ENCODE results near the gene FOXD3.
"Not testable (repeated sequence)": the region's sequence is repeated elsewhere in the genome, so short reads cannot be mapped to it uniquely, and the experiment has no call there.

The FOXD3 gene

GRCh38 chr1:63350320-63350719 lies 28.0 kb downstream of the FOXD3 start:
- POLR2A ChIA-PET (ENCODE audit: low non-redundant PET), result no interaction called here
- DNase-seq (ENCODE audit: low spot score), result no peak
- TF ChIP-seq CTCF (conservative IDR thresholded peaks at IDR 0.05; ENCODE audit: low read depth), result no peak
- CTCF ChIA-PET, result interaction anchor here (0.6 to 1.3 kb wide), 3 partner anchors 8 to 73 kb away, joined by 3 to 8 read pairs (median 3); no protein-coding TSS in a partner anchor
- H3K27ac ChIP-seq, result no peak overlapping the region

GRCh38 chr1:63352736-63353135 lies 30.4 kb downstream of the FOXD3 start:
- no peak for DNase-seq (ENCODE audit: low spot score)
- H3K27ac ChIP-seq, result no peak overlapping the region
- TF ChIP-seq CTCF (conservative IDR thresholded peaks at IDR 0.05; ENCODE audit: low read depth), result no peak
- CTCF ChIA-PET, result no interaction called here
- POLR2A ChIA-PET (ENCODE audit: low non-redundant PET), result no interaction called here

- DNase-seq (ENCODE audit: low spot score); POLR2A ChIA-PET (ENCODE audit: low non-redundant PET); H3K27ac ChIP-seq: not testable (repeated sequence)
- CTCF ChIA-PET, result interaction anchor here (0.5 kb wide), 1 partner anchor 29 kb away, joined by 4 read pairs; no protein-coding TSS in a partner anchor
These were observed 33.9 kb downstream of the FOXD3 start for GRCh38 chr1:63356234-63356633.

GRCh38 chr1:63359561-63359960 lies 37.2 kb downstream of the FOXD3 start:
- no peak for TF ChIP-seq CTCF (conservative IDR thresholded peaks at IDR 0.05; ENCODE audit: low read depth)
- H3K27ac ChIP-seq, result no peak overlapping the region
- CTCF ChIA-PET, result interaction anchor here (0.6 kb wide), 1 partner anchor 692 kb away, joined by 3 read pairs; no protein-coding TSS in a partner anchor
- no peak for DNase-seq (ENCODE audit: low spot score)
- POLR2A ChIA-PET (ENCODE audit: low non-redundant PET), result no interaction called here

- H3K27ac ChIP-seq, result no peak overlapping the region
- CTCF ChIA-PET, result no interaction called here
- POLR2A ChIA-PET (ENCODE audit: low non-redundant PET), result no interaction called here
- no peak for TF ChIP-seq CTCF (conservative IDR thresholded peaks at IDR 0.05; ENCODE audit: low read depth)
- no peak for DNase-seq (ENCODE audit: low spot score)
These were observed 39.7 kb downstream of the FOXD3 start for GRCh38 chr1:63362073-63362472.

GRCh38 chr1:63362578-63362977 lies 40.2 kb downstream of the FOXD3 start:
- DNase-seq (ENCODE audit: low spot score), result no peak
- H3K27ac ChIP-seq, result no peak overlapping the region
- TF ChIP-seq CTCF (conservative IDR thresholded peaks at IDR 0.05; ENCODE audit: low read depth), result no peak
- CTCF ChIA-PET, result no interaction called here
- POLR2A ChIA-PET (ENCODE audit: low non-redundant PET), result no interaction called here

- TF ChIP-seq CTCF (conservative IDR thresholded peaks at IDR 0.05; ENCODE audit: low read depth), result no peak
- DNase-seq (ENCODE audit: low spot score), result no peak
- ChIA-PET POLR2A (ENCODE audit: low non-redundant PET) (no interaction called here), CTCF (interaction anchor here (0.6 to 0.7 kb wide), 2 partner anchors 10 to 328 kb away, joined by 3 to 5 read pairs; no protein-coding TSS in a partner anchor)
- no peak overlapping the region for H3K27ac ChIP-seq
These were observed 40.6 kb downstream of the FOXD3 start for GRCh38 chr1:63363014-63363413.

All from RWPE1 (cell line).